Measurements from ENCODE around the gene DCXR. TPM values are rescaled to one million over a fixed set of nuclear protein-coding genes. Genes with fewer than 3 reads are reported as not detected.

DCXR gene
- total and polyA plus RNA-seq, 2 of the 4 experiments (the other 2 are of a cell fraction): 36.6 to 139 TPM

- peaks cover 3% of the 10 kb centered on the region for H4K20me1 ChIP-seq (ENCODE audit: insufficient read depth, low read length)
- POLR2A ChIA-PET (ENCODE audit: unreplicated experiment): interaction anchor here (1.3 kb wide), 1 partner anchor 9 kb away, joined by 3 read pairs; no protein-coding TSS in a partner anchor
Observed at GRCh38 chr17:82060001-82060380, 22.5 kb upstream of the DCXR start.

More at GRCh38 chr17:82060001-82060380, 22.5 kb upstream of the DCXR start:
- no peak overlapping the region for H2AFZ ChIP-seq (replicated peaks; ENCODE audit: low read length, poor library complexity)
- H3K36me3 ChIP-seq (ENCODE audit: control insufficient read depth, insufficient read depth, low read length): peaks cover 75% of the 10 kb centered on the region
- peaks cover 5% of the 10 kb centered on the region for H3K4me1 ChIP-seq (ENCODE audit: control insufficient read depth, insufficient read depth, low read length)
- no peak overlapping the region for H4K91ac ChIP-seq (ENCODE audit: insufficient read depth, low read depth, low read length)
- no peak overlapping the region for H2AK9ac ChIP-seq (replicated peaks; ENCODE audit: low read depth, low read length, poor library complexity)
- ATAC-seq (ENCODE audit: low read depth) (no peak), DNase-seq (no peak)
- H3K9ac ChIP-seq (ENCODE audit: low read depth, low read length): no peak overlapping the region
- no peak overlapping the region for H3K4me3 ChIP-seq (ENCODE audit: insufficient read depth, low read depth, low read length)
- no peak overlapping the region for H2BK15ac ChIP-seq (ENCODE audit: low read depth, low read length)
- H3K23ac ChIP-seq (ENCODE audit: low read depth, low read length): no peak overlapping the region
- H3K4me2 ChIP-seq (ENCODE audit: low read depth, low read length): no peak overlapping the region
- no TSS peak for BruUV-seq (replicated peaks)
- H2BK120ac ChIP-seq (ENCODE audit: low read depth, low read length): no peak overlapping the region
- H2AK5ac ChIP-seq (ENCODE audit: low read depth, low read length): no peak overlapping the region
- intact Hi-C loops (cut with micrococcal nuclease): no loop called here
- H3K27ac ChIP-seq (ENCODE audit: insufficient read depth, low read length): no peak overlapping the region
- CTCF ChIA-PET: no interaction called here
- 82% methylated on average over 5 of the region's 16 CpGs; no CpG with 5 or more reads in 1 of the 2 experiments for WGBS, 2 experiments (ENCODE audit: extremely low coverage in 2 of 2, insufficient read length in 1 of 2)
- in situ Hi-C loops (cut with MboI; ENCODE audit: low sequenced_read_pairs): no loop called here
- no peak overlapping the region for H3K14ac ChIP-seq (replicated peaks; ENCODE audit: low read depth, low read length)
- H3K79me1 ChIP-seq (ENCODE audit: low read depth in 1 of 2, low read length in 2 of 2): peaks cover 10 to 28% of the 10 kb centered on the region in 2 experiments; a peak in 3 of 4 replicates
- dilution Hi-C loops (cut with HindIII; ENCODE audit: low sequenced_read_pairs, unreplicated experiment): no loop called here
- H4K8ac ChIP-seq (ENCODE audit: low read depth in 2 of 2, low read length in 2 of 2): no peak overlapping the region
- no peaks in the 10 kb centered on the region for H3K9me3 ChIP-seq (ENCODE audit: control insufficient read depth, insufficient read depth, low read length)
- no peak for TF ChIP-seq RAD21 (IDR thresholded peaks at IDR 0.05; ENCODE audit: low read length)
- no peak for TF ChIP-seq NFE2L2 (IDR thresholded peaks at IDR 0.05; ENCODE audit: low read depth, low read length)
- TF ChIP-seq POLR2A (IDR thresholded peaks at IDR 0.05; ENCODE audit: low read depth, low read length): no peak
- no peak for TF ChIP-seq MXI1 (IDR thresholded peaks at IDR 0.05; ENCODE audit: borderline replicate concordance, low read depth, low read length)
- no peak for TF ChIP-seq CHD1 (IDR thresholded peaks at IDR 0.05; ENCODE audit: low read depth, low read length)
- TF ChIP-seq USF2 (IDR thresholded peaks at IDR 0.05; ENCODE audit: low read depth, low read length): no peak
- TF ChIP-seq FOS (IDR thresholded peaks at IDR 0.05; ENCODE audit: low read depth, low read length): no peak
- no peak for TF ChIP-seq RFX5 (IDR thresholded peaks at IDR 0.05; ENCODE audit: low read depth, low read length)
- no peak for TF ChIP-seq RCOR1 (IDR thresholded peaks at IDR 0.05; ENCODE audit: insufficient replicate concordance, low read length)
- TF ChIP-seq CTCF (conservative IDR thresholded peaks at IDR 0.05; ENCODE audit: low read depth, low read length): no peak
- TF ChIP-seq SMC3 (IDR thresholded peaks at IDR 0.05; ENCODE audit: low read depth, low read length): no peak
- no peak for TF ChIP-seq BHLHE40 (IDR thresholded peaks at IDR 0.05; ENCODE audit: low read depth, low read length)
- TF ChIP-seq ELK1 (IDR thresholded peaks at IDR 0.05; ENCODE audit: borderline replicate concordance, low read depth, low read length): no peak
- TF ChIP-seq MAZ (IDR thresholded peaks at IDR 0.05; ENCODE audit: borderline replicate concordance, low read depth, low read length): no peak
- TF ChIP-seq CEBPB (IDR thresholded peaks at IDR 0.05; ENCODE audit: low read depth, low read length): no peak
- TF ChIP-seq MAFK (IDR thresholded peaks at IDR 0.05; ENCODE audit: low read depth, low read length): no peak
- H4K5ac ChIP-seq (ENCODE audit: low read depth, low read length): no peak overlapping the region
- H2BK5ac ChIP-seq (ENCODE audit: low read depth, low read length, poor library complexity, severe bottlenecking): no peak overlapping the region
- no peak overlapping the region for H3K4ac ChIP-seq (ENCODE audit: low read depth, low read length)
- H3K18ac ChIP-seq (ENCODE audit: low read depth, low read length): no peak overlapping the region
- no peaks in the 10 kb centered on the region for H3K9me1 ChIP-seq (ENCODE audit: insufficient read depth, low read length)
- H3K56ac ChIP-seq (ENCODE audit: extremely low read depth, insufficient read depth, low read length): no peak overlapping the region
- H2BK20ac ChIP-seq (ENCODE audit: low read depth, low read length): no peak overlapping the region
- no peaks in the 10 kb centered on the region for H3K27me3 ChIP-seq (ENCODE audit: control insufficient read depth, insufficient read depth, low read length)

All from IMR-90 (cell line).